DLD1 (cell line): ENCODE results near the gene TGFA.

Experiments
- in situ Hi-C: cut with HindIII; loops from 2 replicates; pipeline ENCODE4 v1.10.0; 2017; ENCODE audit warnings: low sequenced_read_pairs

TGFA gene

GRCh38 chr2:70553334-70553583, 367 bp downstream of the TGFA start:
- in situ Hi-C loops, result no loop called here

- in situ Hi-C loops, result no loop called here
These were observed 909 bp downstream of the TGFA start for GRCh38 chr2:70552501-70553333.

GRCh38 chr2:70551167-70551566, 2.5 kb downstream of the TGFA start:
- in situ Hi-C loops, result no loop called here

- in situ Hi-C loops, result loop anchor here (5.0 kb wide), 1 partner anchor 88 kb away; no protein-coding TSS in a partner anchor
These were observed 3.7 kb downstream of the TGFA start for GRCh38 chr2:70549962-70550361.

- in situ Hi-C loops, result loop anchor here (5.0 kb wide), 1 partner anchor 87 kb away; no protein-coding TSS in a partner anchor
These were observed 4.4 kb downstream of the TGFA start for GRCh38 chr2:70549064-70549710.

GRCh38 chr2:70548233-70548632, 5.4 kb downstream of the TGFA start:
- in situ Hi-C loops, result loop anchor here (5.0 kb wide), 1 partner anchor 86 kb away; no protein-coding TSS in a partner anchor

- in situ Hi-C loops, result loop anchor here (5.0 kb wide), 1 partner anchor 85 kb away; no protein-coding TSS in a partner anchor
These were observed 6.7 kb downstream of the TGFA start for GRCh38 chr2:70546885-70547284.

- in situ Hi-C loops, result loop anchor here (5.0 kb wide), 1 partner anchor 84 kb away; no protein-coding TSS in a partner anchor
These were observed 7.2 kb downstream of the TGFA start for GRCh38 chr2:70546376-70546775.

GRCh38 chr2:70541481-70542020, 12.1 kb downstream of the TGFA start:
- in situ Hi-C loops, result no loop called here

GRCh38 chr2:70537840-70538239, 15.8 kb downstream of the TGFA start:
- in situ Hi-C loops, result no loop called here

GRCh38 chr2:70536517-70537055, 17.0 kb downstream of the TGFA start:
- in situ Hi-C loops, result no loop called here

GRCh38 chr2:70535573-70535972, 18.1 kb downstream of the TGFA start:
- in situ Hi-C loops, result no loop called here

GRCh38 chr2:70534183-70534836, 19.3 kb downstream of the TGFA start:
- in situ Hi-C loops, result no loop called here

- in situ Hi-C loops, result no loop called here
These were observed 21.2 kb downstream of the TGFA start for GRCh38 chr2:70532244-70532935.

- in situ Hi-C loops, result no loop called here
These were observed 22.1 kb downstream of the TGFA start for GRCh38 chr2:70531419-70532086.

GRCh38 chr2:70529610-70530009, 24.0 kb downstream of the TGFA start:
- in situ Hi-C loops, result no loop called here

- in situ Hi-C loops, result no loop called here
These were observed 24.7 kb downstream of the TGFA start for GRCh38 chr2:70528929-70529328.

- in situ Hi-C loops, result no loop called here
These were observed 25.4 kb downstream of the TGFA start for GRCh38 chr2:70528276-70528675.

- in situ Hi-C loops, result no loop called here
These were observed 26.1 kb downstream of the TGFA start for GRCh38 chr2:70527447-70528080.

GRCh38 chr2:70526126-70526525, 27.5 kb downstream of the TGFA start:
- in situ Hi-C loops, result no loop called here
